SW480 (cell line): ENCODE measurements around the gene POLR1A.

Experiments
- DNase-seq: peaks from one replicate; pipeline ENCODE4 v3.0.0-alpha.2; 2016; ENCODE audit warnings: low spot score

Gene POLR1A

GRCh38 chr2:86037795-86038192 lies 67.9 kb downstream of the POLR1A start:
- DNase-seq, result no peak

GRCh38 chr2:86037141-86037794 lies 68.4 kb downstream of the POLR1A start:
- no peak for DNase-seq

- DNase-seq, result no peak
These were observed 69.0 kb downstream of the POLR1A start for GRCh38 chr2:86036669-86037138.

- no peak for DNase-seq
These were observed 69.6 kb downstream of the POLR1A start for GRCh38 chr2:86035883-86036668.

- no peak for DNase-seq
These were observed 70.3 kb downstream of the POLR1A start for GRCh38 chr2:86035376-86035882.

GRCh38 chr2:86033751-86034692 lies 71.7 kb downstream of the POLR1A start:
- DNase-seq, result no peak

- no peak for DNase-seq
These were observed 72.7 kb downstream of the POLR1A start for GRCh38 chr2:86032861-86033595.

- DNase-seq, result no peak
These were observed 74.1 kb downstream of the POLR1A start for GRCh38 chr2:86031606-86032005.

- no peak for DNase-seq
These were observed 74.5 kb downstream of the POLR1A start for GRCh38 chr2:86031151-86031550.

GRCh38 chr2:86029873-86030272 lies 75.8 kb downstream of the POLR1A start:
- no peak for DNase-seq

GRCh38 chr2:86028766-86029381 lies 76.8 kb downstream of the POLR1A start:
- DNase-seq, result no peak

- no peak for DNase-seq
These were observed 77.5 kb downstream of the POLR1A start for GRCh38 chr2:86027922-86028765.

GRCh38 chr2:86027196-86027921 lies 78.3 kb downstream of the POLR1A start:
- no peak for DNase-seq

GRCh38 chr2:86026744-86027065 lies 79.0 kb downstream of the POLR1A start:
- no peak for DNase-seq

GRCh38 chr2:86025976-86026743 lies 79.5 kb downstream of the POLR1A start:
- DNase-seq, result no peak

- no peak for DNase-seq
These were observed 80.4 kb downstream of the POLR1A start for GRCh38 chr2:86025229-86025820.

GRCh38 chr2:86023366-86023712 lies 82.3 kb downstream of the POLR1A start:
- DNase-seq, result no peak

- no peak for DNase-seq
These were observed 82.9 kb downstream of the POLR1A start for GRCh38 chr2:86022661-86023365.
